A549 (cell line): ENCODE results near the gene IL6R. TPM values are rescaled to one million over a fixed set of nuclear protein-coding genes. Genes with fewer than 3 reads are reported as not detected.
A peak's percentile ranks its signal among the peaks of the same experiment; 100 is the strongest.

ENCODE experiments used
- ATAC-seq, 2 experiments: fragments of 200-7000 bp in 1 of 2; fragments of >200 bp in 1 of 2; cut with Nextera tagmentation in 1 of 2; cut with Tn5 transposase in 1 of 2; 3 replicates each; pipeline versions ENCODE4 v1.8.0 to v1.9.1; 2018 to 2020; ENCODE audit warnings: mild to moderate bottlenecking in 1 of 2, moderate library complexity in 1 of 2
- CTCF ChIA-PET: fragments of 300-600 bp; sonication (Branson Sonifier 250); formaldehyde crosslinking; extraction: SDS; loops from one replicate; lab custom pipeline; 2021; ENCODE audit warnings: antibody characterized with exemption, inconsistent platforms; lab: Yijun Ruan, JAX
- POLR2A ChIA-PET: fragments of 350-600 bp; formaldehyde crosslinking; extraction: SDS; loops from one replicate; lab custom pipeline; 2021; ENCODE audit warnings: antibody characterized with exemption, inconsistent platforms; lab: Yijun Ruan, JAX
- DNase-seq, 2 experiments: peaks; one replicate each; pipeline versions ENCODE4 v3.0.0 to v3.0.0-alpha.2; 2011 to 2016; ENCODE audit warnings: low read depth in 1 of 2, low spot score in 1 of 2
- FAIRE-seq: peaks from 2 replicates; lab custom pipeline; 2011; peaks lifted over from hg19 to GRCh38; lab: Jason Lieb, UNC
- H3K27ac ChIP-seq, 2 experiments: fragments of >200 bp; sonication (Bioruptor Twin); formaldehyde crosslinking; 3 replicates each; pipeline ENCODE4 v1.5.1; 2016 to 2017
- H3K4me1 ChIP-seq: fragments of >200 bp; sonication (Bioruptor Twin); formaldehyde crosslinking; 3 replicates; pipeline ENCODE4 v1.6.1; 2016
- H3K4me2 ChIP-seq: fragments of >200 bp; sonication (Bioruptor Twin); formaldehyde crosslinking; 3 replicates; pipeline ENCODE4 v1.6.1; 2016
- H3K4me3 ChIP-seq: fragments of >200 bp; sonication (Bioruptor Twin); formaldehyde crosslinking; 3 replicates; pipeline ENCODE4 v1.5.1; 2016
- H3K9me3 ChIP-seq: fragments of >200 bp; sonication (Bioruptor Twin); formaldehyde crosslinking; 3 replicates; pipeline ENCODE4 v1.6.1; 2016
- BHLHE40 ChIP-seq: IDR thresholded peaks from 2 replicates; pipeline ENCODE4 v1.6.1; 2012; ENCODE audit warnings: low read depth, low read length, inconsistent platforms
- CBX2 ChIP-seq: fragments of 200-600 bp; sonication (generic); IDR thresholded peaks from 2 replicates; pipeline ENCODE4 v1.6.1; 2016; ENCODE audit warnings: low read depth, mild to moderate bottlenecking, borderline replicate concordance
- CEBPB ChIP-seq, 2 experiments: fragments of >200 bp in 1 of 2; sonication (Bioruptor Twin) in 1 of 2; formaldehyde crosslinking in 1 of 2; IDR thresholded peaks; 2 replicates each; pipeline ENCODE4 v1.6.1; 2012 to 2016
- CHD4 ChIP-seq: fragments of 200-600 bp; sonication (generic); IDR thresholded peaks from 2 replicates; pipeline ENCODE4 v1.6.1; 2016; ENCODE audit warnings: antibody characterized with exemption, mild to moderate bottlenecking, borderline replicate concordance
- EHF ChIP-seq: fragments of 250-450 bp; sonication (Bioruptor Pico); IDR thresholded peaks from 2 replicates; pipeline ENCODE4 v1.5.0; 2020; ENCODE audit warnings: mild to moderate bottlenecking
- EP300 ChIP-seq, 2 experiments: fragments of >200 bp; sonication (Bioruptor Twin); formaldehyde crosslinking; IDR thresholded peaks; 2 replicates in 1 of 2; 3 replicates in 1 of 2; pipeline ENCODE4 v1.6.1; 2016 to 2017
- FOSL2 ChIP-seq, 2 experiments: fragments of 450-650 bp in 1 of 2; fragments of >200 bp in 1 of 2; sonication (Bioruptor Twin) in 1 of 2; formaldehyde crosslinking; IDR thresholded peaks; 2 replicates each; pipeline versions ENCODE4 v1.5.0 to v1.6.1; 2016 to 2020; ENCODE audit warnings: mild to moderate bottlenecking in 1 of 2, moderate library complexity in 1 of 2
- FOXS1 ChIP-seq: fragments of 250-450 bp; sonication (Bioruptor Pico); IDR thresholded peaks from 2 replicates; pipeline ENCODE4 v1.5.0; 2020; ENCODE audit warnings: mild to moderate bottlenecking, moderate library complexity
- HDAC2 ChIP-seq: fragments of 200-600 bp; sonication (generic); IDR thresholded peaks from 2 replicates; pipeline ENCODE4 v1.6.1; 2016
- HOXA7 ChIP-seq: fragments of 250-450 bp; sonication (Bioruptor Pico); IDR thresholded peaks from 2 replicates; pipeline ENCODE4 v1.5.0; 2020; ENCODE audit warnings: mild to moderate bottlenecking, moderate library complexity
- JUN ChIP-seq, 2 experiments: fragments of >200 bp; sonication (Bioruptor Twin); formaldehyde crosslinking; IDR thresholded peaks; 2 replicates in 1 of 2; 3 replicates in 1 of 2; pipeline ENCODE4 v1.6.1; 2016 to 2017
- KDM5A ChIP-seq: fragments of 200-600 bp; sonication (generic); IDR thresholded peaks from 2 replicates; pipeline ENCODE4 v1.6.1; 2016; ENCODE audit warnings: antibody characterized with exemption, mild to moderate bottlenecking
- NFE2L2 ChIP-seq: fragments of 150-350 bp; conservative IDR thresholded peaks from 2 replicates; pipeline ENCODE4 v1.6.1; 2014; ENCODE audit warnings: low read length
- NPAS2 ChIP-seq: fragments of 250-450 bp; sonication (Bioruptor Pico); IDR thresholded peaks from 2 replicates; pipeline ENCODE4 v1.8.0; 2022; ENCODE audit warnings: mild to moderate bottlenecking, moderate library complexity, borderline replicate concordance
- NR3C1 ChIP-seq: fragments of >200 bp; sonication (Bioruptor Twin); formaldehyde crosslinking; IDR thresholded peaks from 3 replicates; pipeline ENCODE4 v1.6.1; 2017
- RAD21 ChIP-seq, 2 experiments: fragments of >200 bp in 1 of 2; sonication (Bioruptor Twin) in 1 of 2; formaldehyde crosslinking in 1 of 2; IDR thresholded peaks in 1 of 2; conservative IDR thresholded peaks in 1 of 2; 2 replicates in 1 of 2; 3 replicates in 1 of 2; pipeline ENCODE4 v1.6.1; 2012 to 2018; ENCODE audit warnings: inconsistent platforms in 1 of 2
- SMC3 ChIP-seq: fragments of >200 bp; sonication (Bioruptor Twin); formaldehyde crosslinking; IDR thresholded peaks from 3 replicates; pipeline ENCODE4 v1.6.1; 2018; ENCODE audit warnings: inconsistent platforms
- TP53 ChIP-seq: fragments of 250-450 bp; sonication (Bioruptor Pico); IDR thresholded peaks from 2 replicates; pipeline ENCODE4 v1.5.0; 2021; ENCODE audit warnings: mild to moderate bottlenecking, moderate library complexity
- USF2 ChIP-seq: fragments of 450-650 bp; IDR thresholded peaks from 2 replicates; pipeline ENCODE4 v1.6.1; 2014; ENCODE audit warnings: antibody characterized with exemption
- ZC3H11A ChIP-seq: fragments of 450-650 bp; IDR thresholded peaks from 2 replicates; pipeline ENCODE4 v1.6.1; 2014; ENCODE audit warnings: antibody characterized with exemption, mild to moderate bottlenecking
- WGBS: methylation state at CpG from one replicate; pipeline ENCODE4 v1.1.6; 2017; ENCODE audit errors: missing lambda C conversion rate; 5-methylcytosine and 5-hydroxymethylcytosine counted together
- polyA plus RNA-seq, 4 experiments: library from polyadenylated mRNA; depleted of rRNA in 3 of 4; stranded (reverse); fragments of >200 nt; fragmentation: RNase III in 1 of 4; extraction: RNeasy Plus Mini Kit Qiagen cat#74134 plus additional on column Dnase treatment in 1 of 4; gene quantifications; 2 replicates in 3 of 4; 3 replicates in 1 of 4; pipeline ENCODE4 v1.2.3, GENCODE V29; 2011 to 2017
- TF ChIP-seq, protein P1 (sequence below): IDR thresholded peaks from 2 replicates; pipeline ENCODE4 v1.6.1; 2012; ENCODE audit warnings: low read depth, borderline replicate concordance

The IL6R gene
- polyA plus RNA-seq, 2 of the 4 experiments (the other 2 are of a cell fraction) = 2.2 to 2.7 TPM

DNA sequence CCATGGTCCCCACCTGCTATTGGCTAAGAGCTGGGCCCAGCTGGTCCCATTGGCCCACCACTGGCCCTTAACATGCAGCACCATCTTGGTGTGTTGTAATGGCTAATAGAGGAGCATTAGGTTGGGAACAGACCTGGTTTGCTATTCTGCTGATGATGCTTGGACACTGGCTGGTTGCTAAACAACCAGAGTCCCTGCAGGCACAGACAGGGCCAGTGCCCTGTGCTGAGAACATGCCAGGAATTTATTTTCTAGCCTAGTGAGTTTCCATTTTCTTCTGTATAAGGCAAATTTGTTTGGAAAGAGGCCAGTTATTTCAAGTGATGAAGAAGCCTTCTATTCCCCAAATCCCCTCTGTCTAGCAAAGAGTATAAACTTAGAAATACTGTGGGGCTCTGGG is 53.9 kb downstream of the IL6R start:
- ChIA-PET CTCF (interaction anchor here (1.8 kb wide), 1 partner anchor 124 kb away, joined by 6 read pairs; no protein-coding TSS in a partner anchor), POLR2A (no interaction called here)
- no peak for FAIRE-seq
- H3K4me1 ChIP-seq = peaks cover 13% of the 10 kb centered on the region
- no peak for TF ChIP-seq JUN (IDR thresholded peaks at IDR 0.05)
- TF ChIP-seq NPAS2 (CRISPR knock-in tag) = no peak
- no peak for TF ChIP-seq EHF
- TF ChIP-seq CEBPB (IDR thresholded peaks at IDR 0.05) = no peak
- no peak for TF ChIP-seq ZC3H11A
- TF ChIP-seq SMC3 = no peak
- TF ChIP-seq, protein P1, sequence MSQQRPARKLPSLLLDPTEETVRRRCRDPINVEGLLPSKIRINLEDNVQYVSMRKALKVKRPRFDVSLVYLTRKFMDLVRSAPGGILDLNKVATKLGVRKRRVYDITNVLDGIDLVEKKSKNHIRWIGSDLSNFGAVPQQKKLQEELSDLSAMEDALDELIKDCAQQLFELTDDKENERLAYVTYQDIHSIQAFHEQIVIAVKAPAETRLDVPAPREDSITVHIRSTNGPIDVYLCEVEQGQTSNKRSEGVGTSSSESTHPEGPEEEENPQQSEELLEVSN = no peak
- TF ChIP-seq USF2 = no peak
- no peak for TF ChIP-seq NR3C1
- no peak for TF ChIP-seq CHD4
- TF ChIP-seq KDM5A = no peak
- H3K9me3 ChIP-seq = no peaks in the 10 kb centered on the region
- DNase-seq = no peak
- no peak overlapping the region for H3K4me3 ChIP-seq
- H3K4me2 ChIP-seq = no peak overlapping the region
- no peak for ATAC-seq
- no peak overlapping the region for H3K27ac ChIP-seq

DNA sequence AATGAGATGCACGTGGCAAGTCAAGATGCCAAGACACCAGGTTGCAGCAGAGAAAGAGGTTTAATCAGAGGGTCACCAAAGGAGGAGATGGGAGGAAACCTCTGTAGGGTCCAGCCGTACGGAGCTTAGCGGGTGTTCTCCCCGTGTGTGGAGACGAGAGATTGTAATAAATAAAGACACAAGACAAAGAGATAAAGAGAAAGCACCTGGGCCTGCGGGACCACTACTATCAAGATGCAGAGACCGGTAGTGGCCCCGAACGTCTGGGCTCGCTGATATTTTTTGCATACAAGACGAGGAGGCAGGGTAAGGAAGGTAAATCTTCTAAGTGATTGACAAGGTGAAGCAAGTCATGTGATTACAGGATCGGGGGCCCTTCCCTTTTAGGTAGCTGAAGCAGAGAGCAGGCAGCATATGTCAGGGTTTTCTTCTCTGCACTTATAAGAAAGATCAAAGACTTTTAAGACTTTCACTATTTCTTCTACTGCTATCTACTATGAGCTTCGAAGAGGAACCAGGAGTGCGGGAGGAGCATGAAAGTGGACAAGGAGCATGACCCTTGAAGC is 55.6 kb downstream of the IL6R start:
- H3K9me3 ChIP-seq = no peaks in the 10 kb centered on the region
- no peak overlapping the region for H3K4me2 ChIP-seq
- H3K4me1 ChIP-seq = peaks cover 13% of the 10 kb centered on the region
- H3K4me3 ChIP-seq = no peak overlapping the region
- H3K27ac ChIP-seq = no peak overlapping the region
- DNase-seq (no peak), ATAC-seq (no peak), FAIRE-seq (no peak)
- CTCF ChIA-PET = interaction anchor here (1.2 to 1.8 kb wide), 3 partner anchors 19 to 135 kb away, joined by 3 to 6 read pairs (median 4); partner anchors contain the start of gene ATP8B2
- 79% methylated on average over 15 of the region's 15 CpGs for WGBS
- TF ChIP-seq HDAC2 = no peak
- no peak for TF ChIP-seq EP300 (IDR thresholded peaks at IDR 0.05)
- no peak for TF ChIP-seq HOXA7
- TF ChIP-seq TP53 (CRISPR knock-in tag) = no peak
- no peak for TF ChIP-seq FOXS1 (CRISPR knock-in tag)
- no peak for TF ChIP-seq CBX2
- TF ChIP-seq BHLHE40 = no peak
- TF ChIP-seq RAD21 (conservative IDR thresholded peaks at IDR 0.05 in 1 of 2, IDR thresholded peaks at IDR 0.05 in 1 of 2) = no peak
- no peak for TF ChIP-seq NFE2L2
- POLR2A ChIA-PET = no interaction called here

DNA sequence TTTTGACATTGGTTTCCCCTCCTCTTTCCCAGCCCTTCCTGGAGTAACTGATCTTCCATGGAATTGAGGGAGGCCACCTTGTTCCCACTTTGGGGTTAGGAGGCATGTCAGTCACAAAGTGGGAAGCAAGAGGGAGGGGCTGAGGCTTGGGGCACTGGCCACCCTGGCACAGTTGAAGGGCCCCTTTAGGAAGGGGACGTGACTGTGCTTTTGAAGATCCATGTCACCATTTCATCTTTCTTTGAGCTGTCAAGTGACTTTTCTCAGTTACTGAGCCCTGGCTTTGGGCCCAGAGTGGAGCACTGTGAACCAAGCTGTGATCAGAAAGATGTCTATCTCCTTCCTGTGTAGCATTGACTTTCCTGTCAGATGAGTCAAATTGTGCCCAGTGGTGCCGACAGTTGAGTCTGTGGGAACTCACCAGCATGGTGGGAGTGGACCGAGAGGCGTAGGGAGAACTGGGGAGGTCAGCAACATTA is 58.4 kb downstream of the IL6R start:
- no peak overlapping the region for H3K4me2 ChIP-seq
- no peaks in the 10 kb centered on the region for H3K9me3 ChIP-seq
- no peak for FAIRE-seq
- no peak for DNase-seq
- ChIA-PET CTCF (interaction anchor here (0.6 to 1.8 kb wide), 2 partner anchors 30 to 119 kb away, joined by 4 to 6 read pairs; no protein-coding TSS in a partner anchor), POLR2A (no interaction called here)
- peak overlapping the region; percentile 53 to 83 for H3K27ac ChIP-seq
- WGBS = 68% methylated on average over 4 of the region's 4 CpGs
- no peak overlapping the region for H3K4me3 ChIP-seq
- TF ChIP-seq NR3C1 = no peak
- TF ChIP-seq FOSL2 (IDR thresholded peaks at IDR 0.05) = no peak
- no peak for TF ChIP-seq FOSL2 (CRISPR knock-in tag; IDR thresholded peaks at IDR 0.05)
- TF ChIP-seq NFE2L2 = no peak
- no peak; a peak in 1 of 6 replicates for ATAC-seq
- H3K4me1 ChIP-seq = peaks cover 13% of the 10 kb centered on the region
